Ramos (cell line): Measurements from ENCODE around the gene TBCA.

Experiments
- in situ Hi-C: fragments of 300-500 bp; cut with MboI; formaldehyde crosslinking; loops from one replicate; pipeline ENCODE4 v1.14.3; 2022; ENCODE audit warnings: low sequenced_read_pairs; ENCODE audit not compliant: unreplicated experiment

The TBCA gene

DNA sequence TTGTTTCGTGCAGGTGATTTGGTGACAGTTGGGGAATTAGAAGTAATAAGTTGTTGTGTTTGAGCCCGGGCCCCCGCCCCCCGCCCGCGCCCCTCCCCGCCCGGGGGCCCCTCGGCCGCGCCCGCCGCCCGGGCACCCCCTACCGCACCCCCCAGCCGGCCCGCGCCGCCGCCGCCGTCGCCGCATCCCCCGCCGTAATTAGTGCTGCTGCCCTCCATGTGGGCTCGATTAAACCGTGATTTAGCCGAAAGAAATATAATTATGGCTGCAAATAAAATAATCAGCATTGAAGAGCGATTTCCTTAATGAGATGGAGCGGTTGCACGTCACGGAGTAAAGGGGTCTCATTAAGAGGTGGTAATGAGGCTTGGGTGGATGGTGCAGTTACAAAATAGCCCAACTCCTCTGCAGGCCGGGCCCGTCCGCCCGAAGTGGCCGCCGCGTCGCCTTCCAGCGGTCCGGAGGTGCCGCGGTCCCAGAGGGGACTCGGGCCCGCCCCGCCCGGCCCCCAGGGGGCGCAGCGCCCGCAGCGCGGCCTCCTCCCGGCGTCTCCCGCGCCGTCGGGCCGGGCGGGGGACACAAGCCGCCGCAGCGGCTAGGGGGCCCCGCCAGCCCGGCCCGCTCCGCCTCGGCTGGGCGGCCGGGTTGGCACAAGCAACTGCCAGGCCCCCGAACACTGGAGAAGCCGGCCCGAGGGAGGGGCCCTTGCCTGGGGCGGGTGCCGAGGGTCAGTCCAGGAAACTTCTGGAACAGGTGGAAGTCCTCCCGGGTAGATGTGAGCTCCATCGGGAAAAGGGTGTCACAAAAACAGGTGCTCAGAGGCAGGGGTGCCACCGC, 130.8 kb downstream of the TBCA start:
- in situ Hi-C loops: no loop called here

DNA sequence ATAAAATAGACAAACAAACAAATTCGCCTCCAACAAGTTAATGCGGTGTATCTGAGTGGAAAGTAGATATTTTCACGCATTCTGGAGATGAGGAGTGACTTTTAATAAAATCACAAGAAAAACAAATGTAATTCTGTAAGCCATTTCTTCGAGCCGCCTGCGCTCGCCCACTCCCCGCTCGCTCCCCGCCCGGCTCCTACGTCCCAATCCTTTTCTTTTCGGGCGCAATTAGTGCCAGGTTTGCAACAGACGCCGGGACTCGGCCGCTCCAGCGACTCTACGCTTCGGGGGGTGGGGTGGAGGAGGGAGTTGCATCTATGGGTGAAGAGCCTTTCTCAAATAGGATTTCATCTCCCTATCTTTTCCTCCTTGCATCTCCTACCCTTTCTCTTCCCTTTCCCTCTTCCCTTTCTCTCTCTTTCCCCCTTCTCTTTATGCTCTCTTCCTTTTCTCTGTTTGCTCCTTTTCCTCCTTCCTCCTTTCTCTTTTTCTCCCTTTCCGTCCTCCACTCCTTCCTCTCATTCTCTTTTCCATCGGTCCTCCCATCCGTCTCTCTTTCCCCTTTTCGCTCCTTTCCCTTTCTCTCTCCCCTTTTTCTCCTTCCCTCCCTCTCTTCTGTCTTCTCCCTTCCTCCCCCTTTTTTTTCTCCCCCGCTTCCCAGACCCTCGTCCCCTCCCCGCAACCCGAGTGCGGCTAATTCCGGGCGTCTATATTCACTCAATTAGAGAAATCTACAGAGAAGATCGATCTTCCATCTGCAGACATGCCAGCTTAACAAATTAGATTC, 131.6 kb downstream of the TBCA start:
- in situ Hi-C loops: no loop called here

DNA sequence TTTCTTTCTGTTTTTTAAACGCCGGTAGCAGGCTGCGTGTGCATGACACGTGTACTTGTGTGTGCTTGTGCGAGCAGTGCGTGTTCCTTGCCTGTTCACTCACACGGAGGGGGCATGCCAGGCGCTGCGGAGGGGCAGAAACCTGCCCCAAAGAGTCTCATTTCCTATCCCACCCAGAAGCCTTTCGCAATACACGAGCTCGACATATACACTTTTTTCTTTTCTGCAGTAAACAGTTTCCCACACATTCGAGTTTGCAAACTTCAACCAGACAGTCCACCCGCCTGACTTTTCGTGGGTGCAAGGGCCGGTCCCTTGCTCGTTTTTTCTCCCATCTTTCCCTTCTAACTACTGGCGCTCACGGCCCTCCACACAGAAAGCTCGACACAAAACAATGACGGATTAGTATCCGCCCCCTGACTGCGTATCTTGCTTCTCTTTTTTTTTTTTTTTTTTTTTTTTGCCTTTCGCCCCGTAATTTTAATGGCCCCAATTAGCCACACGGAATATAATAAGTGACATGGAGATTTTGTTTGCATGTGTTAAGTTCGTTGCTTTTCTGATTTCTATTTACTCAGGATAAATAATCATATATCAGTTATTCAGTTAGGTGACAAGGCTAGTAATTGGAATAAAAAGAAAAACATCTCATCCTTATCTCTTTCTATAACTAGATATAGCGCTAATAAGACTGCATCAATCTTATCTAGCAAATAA, 132.3 kb downstream of the TBCA start:
- in situ Hi-C loops: no loop called here

DNA sequence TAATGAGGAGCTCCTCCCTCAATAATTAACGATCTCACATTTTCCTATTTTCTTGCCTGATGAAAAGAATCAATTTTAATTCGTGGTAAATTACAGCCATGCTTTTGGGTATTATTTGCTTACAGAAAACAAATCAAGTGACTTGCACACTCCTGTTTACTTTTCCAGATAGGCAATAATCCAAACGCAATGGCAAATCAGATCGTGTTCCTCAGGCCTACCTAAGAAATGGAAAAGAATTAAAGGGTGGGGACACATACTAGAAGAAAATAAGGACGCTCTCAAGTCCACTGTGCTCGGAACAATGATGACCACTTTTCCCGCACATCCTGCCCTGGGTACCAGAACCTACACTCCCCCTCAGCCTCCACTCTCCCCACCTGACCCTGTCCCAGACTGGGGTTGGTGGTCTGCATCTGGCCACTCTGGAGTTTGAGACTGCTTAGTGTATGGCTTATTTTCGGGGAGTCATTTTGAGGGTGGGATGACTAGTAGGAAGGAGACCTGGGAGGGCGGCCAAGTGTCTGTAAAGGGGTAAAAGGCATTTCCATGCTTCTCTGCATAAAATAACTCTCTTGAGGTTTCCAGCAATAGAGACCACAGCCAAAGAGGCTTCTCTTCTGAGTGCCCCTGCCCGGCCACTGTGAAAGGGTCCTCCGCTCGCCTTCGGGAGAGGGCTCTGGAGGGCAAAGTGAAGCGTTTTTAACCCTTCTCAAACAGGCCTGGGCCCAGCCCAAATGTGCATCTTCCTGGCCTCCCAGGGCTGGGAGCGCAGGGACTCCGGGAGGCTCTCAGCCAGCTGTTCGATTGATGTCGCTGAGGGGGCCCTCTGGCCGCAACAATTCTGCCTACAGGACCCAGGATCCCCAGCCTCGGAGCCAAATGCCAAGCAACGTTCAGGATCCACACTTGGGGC, 133.1 kb downstream of the TBCA start:
- in situ Hi-C loops: no loop called here

DNA sequence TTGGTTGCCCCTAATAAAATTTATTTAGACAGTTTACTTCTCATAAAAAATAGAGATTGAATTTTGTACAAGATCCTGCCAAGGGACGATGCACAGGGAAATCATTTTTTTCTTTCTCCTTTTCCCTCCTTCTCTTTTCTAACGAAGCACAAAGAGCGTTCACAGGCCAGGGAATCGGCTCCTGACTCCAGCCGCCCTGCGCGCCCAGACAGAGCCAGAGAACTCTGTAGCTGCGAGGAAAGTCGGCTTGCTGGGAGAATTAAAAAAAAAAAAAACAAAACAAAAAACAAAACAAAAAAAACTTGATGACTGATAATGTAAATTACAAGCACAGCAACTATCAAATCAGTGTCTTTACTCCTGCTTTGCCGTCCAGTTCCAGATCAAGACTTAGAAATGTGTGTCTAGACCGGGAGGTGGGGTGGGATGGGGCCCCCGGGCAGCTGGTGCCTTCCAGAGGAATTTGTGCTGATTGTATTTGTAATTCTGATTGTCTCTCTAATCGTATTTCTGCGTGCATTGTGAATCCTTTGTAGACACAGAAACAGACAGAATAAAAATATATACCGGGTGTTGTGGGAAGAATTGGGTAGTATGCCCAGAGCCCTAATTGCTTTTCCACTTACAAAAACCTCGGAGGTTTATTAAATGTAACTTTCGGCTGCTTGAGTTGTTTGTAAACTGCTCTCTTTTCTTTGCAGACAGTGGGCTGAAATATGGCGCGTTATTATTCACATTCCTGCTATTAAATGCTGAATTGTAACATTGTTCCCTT, 134.0 kb downstream of the TBCA start:
- in situ Hi-C loops: no loop called here

DNA sequence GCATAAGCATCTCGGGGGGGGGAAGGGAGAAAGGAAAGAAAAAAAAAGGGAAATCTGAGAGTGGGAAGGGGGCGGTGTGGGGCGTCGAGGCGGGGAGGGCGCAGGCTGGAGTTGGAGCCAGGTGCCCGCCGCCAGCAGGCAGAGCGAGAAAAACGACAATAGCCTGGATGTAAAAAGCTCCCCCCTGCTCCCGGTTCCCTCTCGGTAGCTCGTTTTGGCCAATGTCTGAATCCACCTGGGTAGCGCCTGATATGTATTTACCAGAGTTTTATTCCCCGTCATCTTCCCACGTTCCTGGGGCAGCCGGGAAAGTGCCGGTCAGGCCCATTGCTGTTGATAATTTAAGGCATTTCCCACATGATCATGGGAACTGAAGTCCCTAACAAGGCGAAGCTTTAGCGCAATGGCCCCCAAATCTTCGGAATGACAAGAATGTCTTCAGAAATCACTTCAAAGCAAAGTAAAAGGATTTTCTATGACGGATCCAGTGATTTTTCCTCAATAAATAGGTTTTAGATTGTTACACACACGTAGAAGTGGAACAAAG, 134.7 kb downstream of the TBCA start:
- in situ Hi-C loops: no loop called here
